ENCODE results near the gene REXO2. TPM values are rescaled to one million over a fixed set of nuclear protein-coding genes. Genes with fewer than 3 reads are reported as not detected.

The REXO2 gene
- total RNA-seq, 1 donor from 2014 or later = 169 TPM

- DNase-seq = peak; percentile 5
These were observed 1.9 kb downstream of the REXO2 start for GRCh38 chr11:114440971-114441763.

DNA sequence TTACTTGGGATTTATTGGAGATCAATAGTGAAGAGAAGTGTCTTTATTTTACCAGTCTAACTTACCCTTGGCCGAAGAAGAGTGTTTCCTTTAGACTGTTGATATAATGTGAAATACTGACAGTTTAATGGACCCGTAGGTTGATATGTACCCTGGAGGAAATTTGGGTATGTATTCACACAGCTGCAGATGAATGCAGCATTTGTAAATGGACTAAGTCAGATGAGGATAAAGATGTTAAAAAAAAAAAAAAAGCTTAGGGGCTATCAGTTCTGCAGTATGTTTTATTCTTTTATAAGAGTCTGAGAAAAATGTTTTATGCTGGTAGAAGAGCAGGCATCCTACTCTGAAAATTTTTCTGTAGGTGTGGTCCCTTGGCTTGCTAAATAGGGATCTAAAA is 2.7 kb downstream of the REXO2 start:
- no peak for DNase-seq

DNA sequence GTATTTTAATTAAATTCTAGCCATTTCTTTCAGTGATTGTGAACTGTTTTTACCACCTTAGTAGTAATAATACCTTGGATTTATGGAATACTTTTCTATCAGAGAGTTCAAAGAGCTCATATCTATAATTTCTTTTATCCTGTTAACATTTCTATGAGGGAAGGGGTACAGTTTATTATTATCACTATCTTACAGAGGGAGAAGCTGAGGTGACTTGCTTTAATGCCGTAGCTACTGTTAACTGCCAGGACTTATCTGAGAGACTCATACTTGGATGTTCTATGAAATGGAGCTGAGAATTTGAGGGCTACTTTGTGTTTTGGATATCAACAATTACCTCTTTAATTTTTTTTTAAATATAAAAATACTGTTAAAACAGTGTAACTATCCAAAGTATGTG is 3.3 kb downstream of the REXO2 start:
- no peak for DNase-seq

GRCh38 chr11:114447444-114447843 is 8.2 kb downstream of the REXO2 start:
- no peak for DNase-seq

- DNase-seq = no peak
These were observed 8.6 kb downstream of the REXO2 start for GRCh38 chr11:114447892-114448291.

- DNase-seq = no peak
These were observed 9.6 kb downstream of the REXO2 start for GRCh38 chr11:114448749-114449482.

- DNase-seq = no peak
These were observed 10.6 kb downstream of the REXO2 start for GRCh38 chr11:114449845-114450244.

DNA sequence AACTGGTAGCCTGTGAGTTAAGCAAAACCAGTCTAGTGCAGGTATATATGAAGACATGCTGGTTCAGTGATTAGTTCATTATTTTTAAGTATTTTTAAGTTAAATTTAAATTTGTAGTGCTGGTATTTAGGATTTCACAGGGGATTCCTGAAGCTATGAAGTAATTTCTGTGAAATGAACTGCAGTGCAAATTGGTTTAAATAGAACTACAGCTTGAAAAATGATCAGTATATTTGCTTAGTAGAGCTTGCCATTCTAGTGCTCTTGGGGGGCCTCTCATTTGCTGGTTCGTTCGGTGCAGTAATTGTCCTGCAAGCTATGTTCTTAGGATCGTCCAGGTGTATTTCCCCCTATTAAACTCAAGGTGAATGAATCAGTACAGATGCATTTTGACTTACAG is 13.1 kb downstream of the REXO2 start:
- no peak for DNase-seq

DNA sequence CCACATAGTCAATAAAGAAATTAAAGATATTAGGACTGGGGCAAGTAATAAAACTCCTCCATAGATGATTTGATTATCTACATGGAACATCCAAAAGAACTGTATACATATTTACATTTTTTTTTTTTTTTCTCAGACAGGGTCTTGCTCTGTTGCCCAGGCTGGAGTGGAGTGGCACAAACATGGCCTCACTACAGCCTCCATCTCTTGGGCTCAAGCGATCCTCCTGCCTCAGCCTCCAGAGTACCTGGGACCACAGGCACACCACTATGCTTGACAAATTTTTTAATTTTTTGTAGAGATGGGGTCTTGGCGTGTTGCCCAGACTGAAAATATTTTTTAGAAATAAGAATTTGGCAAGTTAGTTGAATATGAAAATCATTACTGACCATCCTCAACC is 24.7 kb downstream of the REXO2 start:
- no peak for DNase-seq

- no peak for DNase-seq
These were observed 27.5 kb downstream of the REXO2 start for GRCh38 chr11:114466742-114467141.

DNA sequence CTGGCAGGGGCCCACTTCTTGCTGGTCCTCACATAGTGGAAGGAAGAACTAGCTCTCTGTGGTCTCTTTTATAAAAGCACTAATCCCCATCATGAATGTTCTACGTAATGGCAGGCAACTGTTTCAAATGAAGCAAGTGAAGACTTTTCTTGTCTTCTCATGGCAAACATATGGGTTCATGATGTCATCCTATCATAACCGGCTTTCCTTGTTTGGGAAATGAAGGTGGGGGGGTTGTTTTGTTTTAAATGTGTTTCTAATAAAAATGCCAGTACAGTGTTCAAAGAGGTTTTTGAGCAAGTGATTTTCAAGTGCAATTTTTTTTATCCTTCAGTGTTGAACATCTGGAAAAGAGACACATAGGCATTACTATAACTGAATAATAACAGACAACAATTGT is 33.4 kb downstream of the REXO2 start:
- no peak for DNase-seq

- DNase-seq = no peak
These were observed 38.7 kb downstream of the REXO2 start for GRCh38 chr11:114478001-114478410.

DNA sequence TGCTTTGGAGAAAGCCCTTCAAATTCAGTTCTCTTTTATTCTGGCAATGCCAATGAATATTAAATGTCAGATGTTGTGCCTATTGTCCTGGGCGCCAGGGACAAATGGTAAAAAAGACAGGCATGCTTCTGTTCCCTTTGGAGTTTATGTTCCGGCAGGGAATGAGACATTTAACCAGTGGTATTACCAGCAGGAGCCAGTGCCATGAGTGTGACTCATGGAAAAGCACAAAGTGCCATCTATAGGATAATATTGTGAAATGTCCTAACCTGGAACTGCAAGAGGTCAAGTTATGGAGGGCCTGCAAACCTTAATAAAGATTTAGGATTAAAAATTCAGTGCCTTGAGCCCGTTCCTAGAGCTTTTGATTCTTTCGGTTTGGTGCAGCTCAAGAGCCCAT is 39.5 kb downstream of the REXO2 start:
- peak; percentile 4 for DNase-seq

DNA sequence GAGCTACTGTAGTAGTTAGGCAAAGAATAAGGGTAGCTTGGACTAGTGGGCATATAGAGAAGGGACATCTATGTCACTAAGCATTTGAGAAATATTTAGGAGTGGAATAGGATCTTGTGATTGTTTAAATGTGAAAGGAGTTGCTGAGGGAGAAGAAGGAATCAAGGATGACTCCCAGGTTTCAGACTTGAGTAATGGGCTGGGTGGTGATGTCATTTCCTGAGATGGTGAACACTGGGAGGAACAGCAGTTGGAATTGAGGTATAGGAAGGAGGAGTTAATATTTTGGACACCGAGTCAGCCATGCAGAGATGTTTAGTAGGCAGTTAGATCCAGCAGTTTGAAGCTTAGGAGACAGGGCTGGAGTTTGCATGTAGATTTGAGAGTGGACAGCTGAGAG is 40.1 kb downstream of the REXO2 start:
- no peak for DNase-seq

GRCh38 chr11:114482114-114482513 is 42.8 kb downstream of the REXO2 start:
- no peak for DNase-seq

DNA sequence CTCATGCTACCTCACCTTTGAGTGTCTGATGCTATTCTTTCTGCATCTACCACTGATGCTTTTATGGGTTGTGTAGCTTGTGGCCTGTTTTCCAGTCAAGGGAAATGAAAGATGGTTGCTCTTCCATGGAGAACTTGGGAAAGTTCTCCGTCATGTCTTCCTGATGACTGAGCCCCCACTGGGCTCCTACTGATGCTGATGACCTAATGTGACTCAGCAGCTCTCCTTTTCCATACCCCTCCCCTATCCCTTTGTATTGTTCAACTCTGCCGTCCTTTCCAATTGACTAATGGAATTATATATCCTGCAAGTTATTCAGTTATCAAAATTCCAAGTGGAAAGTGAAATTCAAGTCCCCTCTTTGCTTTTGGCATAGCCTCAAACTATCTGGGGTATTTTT is 44.7 kb downstream of the REXO2 start:
- peak; percentile 22 for DNase-seq

DNA sequence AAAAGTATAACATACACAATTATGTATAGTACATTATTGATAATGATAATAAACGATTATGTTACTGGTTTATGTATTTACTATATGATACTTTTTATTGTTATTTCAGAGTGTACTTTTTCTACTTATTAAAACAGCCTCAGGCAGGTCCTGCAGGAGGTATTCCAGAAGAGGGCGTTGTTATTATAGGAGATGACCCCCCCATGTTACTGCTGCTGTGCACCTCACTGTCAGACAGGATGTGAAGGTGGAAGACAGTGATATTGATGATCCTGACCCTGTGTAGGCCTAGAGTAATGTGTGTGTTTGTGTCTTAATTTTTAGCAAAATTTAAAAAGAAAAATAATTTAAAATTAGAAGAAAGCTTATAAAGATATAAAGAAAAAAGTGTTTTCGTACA is 57.6 kb downstream of the REXO2 start:
- DNase-seq = no peak

GRCh38 chr11:114499756-114500155 is 60.5 kb downstream of the REXO2 start:
- no peak for DNase-seq

Other genes starting within 250 kb of the REXO2 start
- 182 and 330 TPM in 2 replicates for gene NNMT, start 143.1 kb upstream of the REXO2 start, total RNA-seq
- gene C11orf71, start 39.0 kb upstream of the REXO2 start, total RNA-seq = 3.6 and 3.7 TPM in 2 replicates
- gene RBM7, start 38.8 kb upstream of the REXO2 start, total RNA-seq = 32.2 and 69.9 TPM in 2 replicates
- not detected in 2 replicates for gene NXPE1, start 120.4 kb downstream of the REXO2 start, total RNA-seq
- gene NXPE4, start 156.3 kb downstream of the REXO2 start, total RNA-seq = not detected in 2 replicates
- gene NXPE2, start 239.1 kb downstream of the REXO2 start, total RNA-seq = not detected in 2 replicates

Data from dermis blood vessel endothelial cell (primary cell).